ENCODE measurements around the gene TBC1D32.
A peak's percentile ranks its signal among the peaks of the same experiment; 100 is the strongest.
"Not testable (repeated sequence)": the region's sequence is repeated elsewhere in the genome, so short reads cannot be mapped to it uniquely, and the experiment has no call there.

TBC1D32 gene
- total RNA-seq: 12.8 to 19.0 (median 18.0) reads per million in 3 donors

GRCh38 chr6:121334299-121335086 is at the start of gene TBC1D32:
TBC1D32 (minus strand) TSS chr6:121334480; CDS start chr6:121334430, 50 bp downstream.
- Histone ChIP-seq H3K36me3 (ENCODE audit: control insufficient read depth, insufficient read depth, low read length) (no peaks in the 10 kb centered on the region), H3K4me1 (ENCODE audit: control insufficient read depth, insufficient read depth, low read length, poor library complexity, severe bottlenecking) (peaks cover 3% of the 10 kb centered on the region), H3K27ac (ENCODE audit: insufficient read depth, low read length, poor library complexity, severe bottlenecking) (peak within 1 kb of the TSS; percentile 96), H3K4me3 (ENCODE audit: insufficient read depth, low read depth, low read length, poor library complexity, severe bottlenecking) (peak within 1 kb of the TSS; percentile 98), H3K27me3 (replicated peaks; ENCODE audit: control insufficient read depth, insufficient read depth, low read length, poor library complexity, severe bottlenecking) (no peaks in the 10 kb centered on the region), H3K9me3 (ENCODE audit: control insufficient read depth, low read length) (no peaks in the 10 kb centered on the region)
- peak; percentile 65 to 79 (median 74) for DNase-seq

- no peak for DNase-seq
- H3K36me3 ChIP-seq (ENCODE audit: control insufficient read depth, insufficient read depth, low read length): no peaks in the 10 kb centered on the region
- no peaks in the 10 kb centered on the region for H3K27me3 ChIP-seq (replicated peaks; ENCODE audit: control insufficient read depth, insufficient read depth, low read length, poor library complexity, severe bottlenecking)
- H3K4me1 ChIP-seq (ENCODE audit: control insufficient read depth, insufficient read depth, low read length, poor library complexity, severe bottlenecking): no peaks in the 10 kb centered on the region
- no peak overlapping the region for H3K27ac ChIP-seq (ENCODE audit: insufficient read depth, low read length, poor library complexity, severe bottlenecking)
- H3K9me3 ChIP-seq (ENCODE audit: control insufficient read depth, low read length): no peaks in the 10 kb centered on the region
- H3K4me3 ChIP-seq (ENCODE audit: insufficient read depth, low read depth, low read length, poor library complexity, severe bottlenecking): no peak overlapping the region
These were observed 49.2 kb upstream of the TBC1D32 start for GRCh38 chr6:121383478-121383877.

- H3K36me3 ChIP-seq (ENCODE audit: control insufficient read depth, insufficient read depth, low read length): no peaks in the 10 kb centered on the region
- DNase-seq: no peak
- H3K9me3 ChIP-seq (ENCODE audit: control insufficient read depth, low read length): no peaks in the 10 kb centered on the region
- H3K4me3 ChIP-seq (ENCODE audit: insufficient read depth, low read depth, low read length, poor library complexity, severe bottlenecking): no peak overlapping the region
- no peak overlapping the region for H3K27ac ChIP-seq (ENCODE audit: insufficient read depth, low read length, poor library complexity, severe bottlenecking)
- H3K4me1 ChIP-seq (ENCODE audit: control insufficient read depth, insufficient read depth, low read length, poor library complexity, severe bottlenecking): no peaks in the 10 kb centered on the region
- H3K27me3 ChIP-seq (replicated peaks; ENCODE audit: control insufficient read depth, insufficient read depth, low read length, poor library complexity, severe bottlenecking): no peaks in the 10 kb centered on the region
These were observed 48.3 kb upstream of the TBC1D32 start for GRCh38 chr6:121382467-121383121.

GRCh38 chr6:121376411-121376810 is 42.1 kb upstream of the TBC1D32 start:
- Histone ChIP-seq H3K4me1 (ENCODE audit: control insufficient read depth, insufficient read depth, low read length, poor library complexity, severe bottlenecking) (no peaks in the 10 kb centered on the region), H3K9me3 (ENCODE audit: control insufficient read depth, low read length) (no peaks in the 10 kb centered on the region), H3K4me3 (ENCODE audit: insufficient read depth, low read depth, low read length, poor library complexity, severe bottlenecking) (no peak overlapping the region), H3K36me3 (ENCODE audit: control insufficient read depth, insufficient read depth, low read length) (no peaks in the 10 kb centered on the region), H3K27ac (ENCODE audit: insufficient read depth, low read length, poor library complexity, severe bottlenecking) (no peak overlapping the region), H3K27me3 (replicated peaks; ENCODE audit: control insufficient read depth, insufficient read depth, low read length, poor library complexity, severe bottlenecking) (no peaks in the 10 kb centered on the region)
- no peak for DNase-seq

- not testable (repeated sequence) for H3K27ac ChIP-seq (ENCODE audit: insufficient read depth, low read length, poor library complexity, severe bottlenecking); H3K4me1 ChIP-seq (ENCODE audit: control insufficient read depth, insufficient read depth, low read length, poor library complexity, severe bottlenecking); DNase-seq; H3K27me3 ChIP-seq (replicated peaks; ENCODE audit: control insufficient read depth, insufficient read depth, low read length, poor library complexity, severe bottlenecking); H3K4me3 ChIP-seq (ENCODE audit: insufficient read depth, low read depth, low read length, poor library complexity, severe bottlenecking); H3K36me3 ChIP-seq (ENCODE audit: control insufficient read depth, insufficient read depth, low read length); H3K9me3 ChIP-seq (ENCODE audit: control insufficient read depth, low read length)
These were observed 39.9 kb upstream of the TBC1D32 start for GRCh38 chr6:121374219-121374618.

DNA sequence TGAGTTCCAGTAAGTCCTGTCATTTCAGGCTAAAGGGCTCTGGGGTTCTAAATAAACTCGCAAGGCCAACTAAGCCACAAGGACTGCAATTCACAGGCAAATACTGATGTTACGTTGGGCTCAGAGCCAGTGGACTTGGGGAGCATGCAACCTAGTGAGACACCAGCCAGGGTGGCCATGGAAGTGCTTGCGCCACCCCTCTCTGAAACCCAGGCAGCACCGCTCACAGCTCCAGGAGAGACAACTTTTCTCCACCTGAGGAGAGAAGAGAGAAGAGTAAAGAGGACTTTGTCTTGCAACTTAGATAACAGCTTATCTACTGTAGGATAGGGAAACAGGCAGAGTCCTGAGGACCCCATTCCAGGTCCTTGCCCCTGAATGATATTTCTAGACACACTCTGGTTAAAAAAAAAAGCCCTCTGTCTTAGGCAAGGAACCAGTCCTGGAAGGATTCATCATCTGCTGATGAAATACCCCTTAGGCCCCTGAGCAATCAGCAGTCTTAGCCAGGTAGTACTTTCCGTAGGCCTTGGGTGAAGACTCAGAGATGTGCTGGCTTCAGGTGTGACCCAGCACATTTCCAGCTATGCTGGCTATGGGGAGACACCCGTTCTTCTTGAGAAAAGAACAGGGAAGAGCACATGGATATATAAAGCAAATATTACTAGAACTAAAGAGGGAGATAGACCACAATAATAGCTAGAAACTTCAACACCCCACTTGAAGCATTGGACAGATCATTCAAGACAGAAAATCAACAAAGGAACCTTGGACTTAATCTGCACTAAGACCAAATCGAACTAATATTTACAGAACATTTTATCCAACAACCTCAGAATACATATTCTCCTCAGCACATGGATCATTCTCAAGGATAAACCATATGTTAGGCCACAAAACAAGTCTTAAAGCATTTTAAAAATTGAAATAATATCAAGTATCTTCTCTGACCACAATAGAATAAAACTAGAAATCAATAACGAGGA is 31.5 kb upstream of the TBC1D32 start:
- Histone ChIP-seq H3K27ac (ENCODE audit: insufficient read depth, low read length, poor library complexity, severe bottlenecking) (no peak overlapping the region), H3K4me3 (ENCODE audit: insufficient read depth, low read depth, low read length, poor library complexity, severe bottlenecking) (no peak overlapping the region), H3K4me1 (ENCODE audit: control insufficient read depth, insufficient read depth, low read length, poor library complexity, severe bottlenecking) (no peaks in the 10 kb centered on the region), H3K9me3 (ENCODE audit: control insufficient read depth, low read length) (no peaks in the 10 kb centered on the region), H3K27me3 (replicated peaks; ENCODE audit: control insufficient read depth, insufficient read depth, low read length, poor library complexity, severe bottlenecking) (no peaks in the 10 kb centered on the region), H3K36me3 (ENCODE audit: control insufficient read depth, insufficient read depth, low read length) (no peaks in the 10 kb centered on the region)
- DNase-seq: no peak

DNA sequence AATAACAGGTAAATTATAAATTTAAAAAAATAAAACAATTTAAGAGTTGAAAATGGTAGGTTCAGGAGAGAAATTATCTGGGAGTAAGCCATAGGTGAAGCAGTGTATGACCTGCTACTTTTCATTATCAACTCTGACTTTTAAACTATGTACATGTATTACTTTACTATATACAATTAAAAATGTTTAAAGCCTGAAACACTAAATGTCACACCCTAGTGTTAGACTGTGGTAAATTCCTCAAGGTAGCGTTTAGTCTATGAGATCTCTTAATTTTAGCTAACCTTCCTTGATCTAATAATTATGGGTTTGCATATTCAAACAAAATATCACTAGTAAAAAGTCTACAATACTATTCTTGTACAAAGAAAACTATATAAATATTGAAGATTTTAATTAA is 22.3 kb upstream of the TBC1D32 start:
- Histone ChIP-seq H3K27ac (ENCODE audit: insufficient read depth, low read length, poor library complexity, severe bottlenecking) (no peak overlapping the region), H3K4me3 (ENCODE audit: insufficient read depth, low read depth, low read length, poor library complexity, severe bottlenecking) (no peak overlapping the region), H3K4me1 (ENCODE audit: control insufficient read depth, insufficient read depth, low read length, poor library complexity, severe bottlenecking) (no peaks in the 10 kb centered on the region), H3K9me3 (ENCODE audit: control insufficient read depth, low read length) (no peaks in the 10 kb centered on the region), H3K27me3 (replicated peaks; ENCODE audit: control insufficient read depth, insufficient read depth, low read length, poor library complexity, severe bottlenecking) (no peaks in the 10 kb centered on the region), H3K36me3 (ENCODE audit: control insufficient read depth, insufficient read depth, low read length) (no peaks in the 10 kb centered on the region)
- no peak for DNase-seq

GRCh38 chr6:121354764-121355163 is 20.5 kb upstream of the TBC1D32 start:
- H3K27me3 ChIP-seq (replicated peaks; ENCODE audit: control insufficient read depth, insufficient read depth, low read length, poor library complexity, severe bottlenecking): no peaks in the 10 kb centered on the region
- no peak overlapping the region for H3K4me3 ChIP-seq (ENCODE audit: insufficient read depth, low read depth, low read length, poor library complexity, severe bottlenecking)
- H3K9me3 ChIP-seq (ENCODE audit: control insufficient read depth, low read length): no peaks in the 10 kb centered on the region
- no peak overlapping the region for H3K27ac ChIP-seq (ENCODE audit: insufficient read depth, low read length, poor library complexity, severe bottlenecking)
- H3K4me1 ChIP-seq (ENCODE audit: control insufficient read depth, insufficient read depth, low read length, poor library complexity, severe bottlenecking): no peaks in the 10 kb centered on the region
- no peak for DNase-seq
- no peaks in the 10 kb centered on the region for H3K36me3 ChIP-seq (ENCODE audit: control insufficient read depth, insufficient read depth, low read length)

GRCh38 chr6:121352941-121353340 is 18.7 kb upstream of the TBC1D32 start:
- H3K27me3 ChIP-seq (replicated peaks; ENCODE audit: control insufficient read depth, insufficient read depth, low read length, poor library complexity, severe bottlenecking): no peaks in the 10 kb centered on the region
- H3K4me1 ChIP-seq (ENCODE audit: control insufficient read depth, insufficient read depth, low read length, poor library complexity, severe bottlenecking): no peaks in the 10 kb centered on the region
- H3K9me3 ChIP-seq (ENCODE audit: control insufficient read depth, low read length): no peaks in the 10 kb centered on the region
- H3K27ac ChIP-seq (ENCODE audit: insufficient read depth, low read length, poor library complexity, severe bottlenecking): no peak overlapping the region
- no peak overlapping the region for H3K4me3 ChIP-seq (ENCODE audit: insufficient read depth, low read depth, low read length, poor library complexity, severe bottlenecking)
- H3K36me3 ChIP-seq (ENCODE audit: control insufficient read depth, insufficient read depth, low read length): no peaks in the 10 kb centered on the region
- DNase-seq: no peak
